Duodenal mucosa (tissue), 2 donors: ENCODE results near the gene SMAP1.

ENCODE experiments used
- H3K27ac ChIP-seq: one replicate; pipeline ENCODE4 v1.7.0; 2013; ENCODE audit warnings: low read depth, low read length
- H3K27me3 ChIP-seq, 2 donors: one replicate each; pipeline ENCODE4 v1.7.0; 2013; ENCODE audit warnings: low read length in 2 of 2, control low read depth in 1 of 2; ENCODE audit not compliant: insufficient read depth in 2 of 2, control insufficient read depth in 1 of 2
- H3K36me3 ChIP-seq, 2 donors: one replicate each; pipeline ENCODE4 v1.7.0; 2013; ENCODE audit warnings: low read length in 2 of 2, control low read depth in 1 of 2; ENCODE audit not compliant: insufficient read depth in 2 of 2, control insufficient read depth in 1 of 2
- H3K4me1 ChIP-seq, 2 donors: one replicate each; pipeline ENCODE4 v1.7.0; 2013; ENCODE audit warnings: low read length in 2 of 2, control low read depth in 1 of 2; ENCODE audit not compliant: insufficient read depth in 2 of 2, control insufficient read depth in 1 of 2
- H3K4me3 ChIP-seq, 2 donors: one replicate each; pipeline ENCODE4 v1.7.0; 2013; ENCODE audit warnings: low read length in 2 of 2, low read depth in 1 of 2
- H3K9ac ChIP-seq, 2 donors: one replicate each; pipeline ENCODE4 v1.7.0; 2013; ENCODE audit warnings: low read length in 2 of 2, low read depth in 1 of 2
- H3K9me3 ChIP-seq, 2 donors: one replicate each; pipeline ENCODE4 v1.7.0; 2013; ENCODE audit warnings: low read length in 2 of 2, control low read depth in 1 of 2; ENCODE audit not compliant: control insufficient read depth in 1 of 2

Gene SMAP1

DNA sequence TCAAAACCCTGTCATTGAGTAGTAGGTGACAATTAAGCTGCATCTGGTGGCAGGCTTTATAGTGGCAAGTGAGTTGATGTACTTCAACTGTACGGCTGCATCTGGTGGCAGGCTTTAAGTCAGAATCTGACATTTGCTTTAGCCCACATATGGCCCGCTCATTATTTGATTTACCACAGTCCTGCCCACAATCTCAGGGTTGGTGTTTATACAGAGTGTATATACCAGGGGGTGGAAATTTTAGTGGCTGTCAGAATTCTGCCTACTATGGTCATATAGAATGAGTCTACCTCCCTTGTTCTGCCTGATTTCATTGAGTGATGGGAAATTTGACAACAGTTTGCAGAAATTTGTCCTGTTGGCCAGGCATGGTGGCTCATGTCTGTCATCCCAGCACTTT is 112.3 kb downstream of the SMAP1 start:
- no peaks in the 10 kb centered on the region for H3K27me3 ChIP-seq
- H3K4me1 ChIP-seq: no peaks in the 10 kb centered on the region
- peaks cover 4% of the 10 kb centered on the region in 2 donors for H3K36me3 ChIP-seq
- H3K4me3 ChIP-seq: no peak overlapping the region
- H3K27ac ChIP-seq: no peak overlapping the region
- no peak overlapping the region for H3K9ac ChIP-seq
- H3K9me3 ChIP-seq: no peaks in the 10 kb centered on the region

DNA sequence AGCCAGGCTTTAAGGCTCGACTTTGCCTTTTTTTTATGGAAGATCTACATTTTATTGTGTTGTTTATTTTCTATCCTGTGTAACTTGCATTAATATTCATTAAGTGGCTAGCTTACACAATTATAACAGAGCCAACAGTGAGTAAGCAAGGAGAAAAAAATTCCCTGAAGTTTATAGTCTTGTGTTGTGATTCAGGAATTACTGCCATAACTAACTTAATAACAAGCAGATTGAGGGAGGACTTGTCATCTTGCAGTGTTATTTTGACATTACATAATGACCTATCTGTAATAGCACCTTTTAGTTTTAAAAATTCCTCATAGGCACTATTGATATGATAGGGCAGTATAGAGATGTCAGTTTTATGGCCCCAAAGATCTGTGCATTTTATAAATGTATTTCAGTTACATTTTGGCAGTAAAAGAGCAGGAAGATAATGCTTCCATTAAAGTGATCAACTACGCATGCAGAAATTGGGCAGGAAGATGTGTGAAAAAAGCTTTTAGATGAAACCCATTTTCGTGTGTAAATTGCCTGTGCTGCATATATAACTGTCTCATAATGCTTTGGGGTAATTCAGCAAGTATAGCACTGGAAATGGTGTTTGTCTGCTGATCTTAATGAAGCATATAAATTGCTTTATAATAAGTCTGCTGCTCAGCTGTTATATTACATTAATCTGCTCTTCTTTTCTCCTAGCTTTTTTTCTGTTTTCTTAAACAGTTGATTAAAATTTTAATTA is 123.0 kb downstream of the SMAP1 start:
- Histone ChIP-seq H3K9ac (no peak overlapping the region), H3K9me3 (no peaks in the 10 kb centered on the region), H3K27me3 (no peaks in the 10 kb centered on the region), H3K36me3 (no peaks in the 10 kb centered on the region), H3K4me3 (no peak overlapping the region), H3K27ac (no peak overlapping the region), H3K4me1 (no peaks in the 10 kb centered on the region)

GRCh38 chr6:70797625-70798024 is 129.9 kb downstream of the SMAP1 start:
- no peaks in the 10 kb centered on the region for H3K27me3 ChIP-seq
- no peak overlapping the region for H3K4me3 ChIP-seq
- H3K27ac ChIP-seq: no peak overlapping the region
- H3K9me3 ChIP-seq: no peaks in the 10 kb centered on the region
- H3K4me1 ChIP-seq: no peaks in the 10 kb centered on the region
- H3K36me3 ChIP-seq: peaks cover 0 to 6% of the 10 kb centered on the region in 2 donors
- no peak overlapping the region for H3K9ac ChIP-seq

DNA sequence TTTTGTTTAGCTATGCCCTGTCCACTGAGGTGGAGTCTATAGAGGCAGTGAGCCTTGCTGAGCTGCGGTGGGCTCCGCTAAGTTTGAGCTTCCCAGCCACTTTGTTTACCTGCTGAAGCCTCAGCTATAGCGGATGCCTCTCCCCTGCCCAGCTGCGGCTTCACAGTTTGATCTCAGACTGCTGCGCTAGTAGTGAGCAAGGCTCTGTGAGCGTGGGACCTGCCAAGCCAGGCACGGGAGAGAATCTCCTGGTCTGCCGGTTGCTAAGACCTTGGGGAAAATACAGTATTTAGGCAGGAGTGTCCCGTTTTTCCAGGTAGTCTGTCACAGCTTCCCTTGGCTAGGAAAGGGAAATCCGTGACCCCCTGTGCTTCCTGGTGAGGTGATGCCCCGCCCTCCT is 138.4 kb downstream of the SMAP1 start:
- no peak overlapping the region for H3K9ac ChIP-seq
- H3K4me3 ChIP-seq: no peak overlapping the region
- H3K4me1 ChIP-seq: no peaks in the 10 kb centered on the region
- no peaks in the 10 kb centered on the region for H3K9me3 ChIP-seq
- H3K27ac ChIP-seq: no peak overlapping the region
- peaks cover 0 to 10% of the 10 kb centered on the region in 2 donors for H3K36me3 ChIP-seq
- no peaks in the 10 kb centered on the region for H3K27me3 ChIP-seq

DNA sequence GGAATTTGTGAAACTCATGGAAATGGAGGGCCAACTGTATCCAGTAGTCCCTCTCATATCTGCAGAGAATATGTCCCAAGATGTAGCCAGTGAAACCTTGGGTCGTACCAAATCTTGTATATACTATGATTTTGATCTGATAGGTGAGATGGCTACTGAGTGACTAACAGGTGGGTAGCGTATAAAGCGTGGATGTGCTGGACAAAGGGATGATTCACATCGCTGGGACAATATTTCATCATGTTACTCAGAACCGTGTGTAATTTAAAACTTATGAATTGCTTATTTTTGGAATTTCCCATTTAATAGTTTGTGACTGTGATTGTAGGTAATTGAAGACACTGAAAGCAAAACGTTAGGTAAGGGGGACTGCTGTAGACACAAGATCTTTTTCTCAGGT is 144.1 kb downstream of the SMAP1 start:
- Histone ChIP-seq H3K27me3 (no peaks in the 10 kb centered on the region), H3K36me3 (no peaks in the 10 kb centered on the region), H3K9ac (no peak overlapping the region), H3K4me3 (no peak overlapping the region), H3K9me3 (no peaks in the 10 kb centered on the region), H3K27ac (no peak overlapping the region), H3K4me1 (peaks cover 0 to 5% of the 10 kb centered on the region in 2 donors)

GRCh38 chr6:70813885-70814284 is 146.2 kb downstream of the SMAP1 start:
- H3K9ac ChIP-seq: no peak overlapping the region
- no peaks in the 10 kb centered on the region for H3K36me3 ChIP-seq
- no peak overlapping the region for H3K4me3 ChIP-seq

DNA sequence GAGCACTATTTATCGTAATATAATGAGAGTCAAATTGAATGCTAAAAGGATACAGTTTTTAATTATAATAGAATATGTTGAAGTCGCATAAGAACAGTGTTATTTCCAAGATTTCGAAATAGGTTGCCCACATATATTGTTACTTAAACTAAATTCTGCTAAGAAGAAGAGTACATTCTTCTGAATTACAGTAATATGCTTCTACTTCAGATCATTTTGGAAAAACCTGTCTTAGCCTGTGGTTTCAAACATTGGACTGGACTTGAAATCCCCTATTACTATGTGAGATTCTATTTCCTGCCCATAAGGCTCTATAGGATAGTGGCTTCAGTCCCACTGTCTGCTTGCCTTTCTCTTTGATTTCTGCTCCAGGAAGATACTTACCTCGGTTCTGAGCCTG is 152.0 kb downstream of the SMAP1 start:
- peaks cover 0 to 2% of the 10 kb centered on the region in 2 donors for H3K4me1 ChIP-seq
- H3K9me3 ChIP-seq: no peaks in the 10 kb centered on the region
- no peak overlapping the region for H3K4me3 ChIP-seq
- no peak overlapping the region for H3K9ac ChIP-seq
- H3K27ac ChIP-seq: no peak overlapping the region
- H3K36me3 ChIP-seq: no peaks in the 10 kb centered on the region
- H3K27me3 ChIP-seq: no peaks in the 10 kb centered on the region

More at GRCh38 chr6:70813885-70814284, 146.2 kb downstream of the SMAP1 start:
- H3K4me1 ChIP-seq: peaks cover 0 to 5% of the 10 kb centered on the region in 2 donors
- H3K9me3 ChIP-seq: no peaks in the 10 kb centered on the region
- H3K27me3 ChIP-seq: no peaks in the 10 kb centered on the region
- H3K27ac ChIP-seq: no peak overlapping the region

GRCh38 chr6:70820778-70821177 is 153.1 kb downstream of the SMAP1 start:
- Histone ChIP-seq H3K27ac (no peak overlapping the region), H3K9me3 (no peaks in the 10 kb centered on the region), H3K4me3 (no peak overlapping the region), H3K9ac (no peak overlapping the region), H3K27me3 (no peaks in the 10 kb centered on the region), H3K36me3 (no peaks in the 10 kb centered on the region), H3K4me1 (no peaks in the 10 kb centered on the region)

- Histone ChIP-seq H3K9ac (no peak overlapping the region), H3K4me1 (no peaks in the 10 kb centered on the region), H3K36me3 (no peaks in the 10 kb centered on the region), H3K27me3 (no peaks in the 10 kb centered on the region), H3K4me3 (no peak overlapping the region), H3K9me3 (no peaks in the 10 kb centered on the region), H3K27ac (no peak overlapping the region)
Observed at GRCh38 chr6:70821751-70822150, 154.1 kb downstream of the SMAP1 start.

DNA sequence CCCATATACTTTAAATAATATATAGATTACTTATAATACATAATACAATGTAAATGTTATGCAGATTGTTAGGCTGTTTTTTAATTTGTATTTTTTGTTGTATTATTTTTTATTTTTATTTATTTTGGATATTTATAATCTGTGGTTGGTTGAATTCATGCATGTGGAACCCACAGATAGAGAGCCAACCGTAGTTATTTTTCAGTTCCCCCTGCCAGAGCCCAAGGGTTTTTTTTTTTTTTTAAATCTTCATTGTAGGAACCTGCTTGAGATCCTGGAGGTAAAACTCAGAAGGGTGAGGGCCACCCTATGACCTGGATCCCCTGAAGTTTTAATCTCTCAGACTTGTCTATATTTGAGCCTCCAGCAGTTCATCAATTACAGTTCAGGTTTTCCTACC is 156.0 kb downstream of the SMAP1 start:
- Histone ChIP-seq H3K4me1 (no peaks in the 10 kb centered on the region), H3K9ac (no peak overlapping the region), H3K4me3 (no peak overlapping the region), H3K36me3 (no peaks in the 10 kb centered on the region), H3K27ac (no peak overlapping the region), H3K27me3 (no peaks in the 10 kb centered on the region), H3K9me3 (no peaks in the 10 kb centered on the region)
